NCI-H446 (cell line): ENCODE data around the gene DAPK1.
"Not testable (repeated sequence)": the region's sequence is repeated elsewhere in the genome, so short reads cannot be mapped to it uniquely, and the experiment has no call there.

Experiments
- DNase-seq, 2 experiments: peaks; one replicate each; lab custom pipeline; 2025; lab: John Stamatoyannopoulos, UW

The DAPK1 gene

DNA sequence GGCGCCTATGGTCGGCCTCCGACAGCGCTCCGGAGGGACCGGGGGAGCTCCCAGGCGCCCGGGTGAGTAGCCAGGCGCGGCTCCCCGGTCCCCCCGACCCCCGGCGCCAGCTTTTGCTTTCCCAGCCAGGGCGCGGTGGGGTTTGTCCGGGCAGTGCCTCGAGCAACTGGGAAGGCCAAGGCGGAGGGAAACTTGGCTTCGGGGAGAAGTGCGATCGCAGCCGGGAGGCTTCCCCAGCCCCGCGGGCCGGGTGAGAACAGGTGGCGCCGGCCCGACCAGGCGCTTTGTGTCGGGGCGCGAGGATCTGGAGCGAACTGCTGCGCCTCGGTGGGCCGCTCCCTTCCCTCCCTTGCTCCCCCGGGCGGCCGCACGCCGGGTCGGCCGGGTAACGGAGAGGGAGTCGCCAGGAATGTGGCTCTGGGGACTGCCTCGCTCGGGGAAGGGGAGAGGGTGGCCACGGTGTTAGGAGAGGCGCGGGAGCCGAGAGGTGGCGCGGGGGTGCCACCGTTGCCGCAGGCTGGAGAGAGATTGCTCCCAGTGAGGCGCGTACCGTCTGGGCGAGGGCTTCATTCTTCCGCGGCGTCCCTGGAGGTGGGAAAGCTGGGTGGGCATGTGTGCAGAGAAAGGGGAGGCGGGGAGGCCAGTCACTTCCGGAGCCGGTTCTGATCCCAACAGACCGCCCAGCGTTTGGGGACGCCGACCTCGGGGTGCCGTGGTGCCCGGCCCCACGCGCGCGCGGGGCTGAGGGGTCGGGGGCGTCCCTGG is 561 bp downstream of the DAPK1 start:
- no peak for DNase-seq

DNA sequence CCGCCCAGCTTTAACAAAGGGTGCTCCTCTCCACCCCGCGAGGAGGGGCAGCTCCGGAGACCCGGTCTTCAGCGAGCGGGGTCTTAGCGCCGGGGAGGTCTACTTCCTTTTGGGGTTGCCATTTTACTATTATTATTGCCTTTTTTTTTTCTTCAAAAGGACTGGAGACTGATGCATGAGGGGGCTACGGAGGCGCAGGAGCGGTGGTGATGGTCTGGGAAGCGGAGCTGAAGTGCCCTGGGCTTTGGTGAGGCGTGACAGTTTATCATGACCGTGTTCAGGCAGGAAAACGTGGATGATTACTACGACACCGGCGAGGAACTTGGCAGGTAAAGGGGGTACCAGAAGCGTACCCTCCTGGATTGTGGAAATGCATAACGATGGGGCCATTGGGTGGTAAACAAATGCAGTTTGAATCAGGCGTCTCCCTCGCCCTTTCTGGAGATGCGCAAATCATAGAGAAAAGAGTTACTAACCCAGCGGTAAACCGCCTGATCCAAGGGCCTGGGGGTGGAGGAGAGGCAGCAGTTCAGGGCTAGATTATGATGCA is 1.2 kb downstream of the DAPK1 start:
- no peak for DNase-seq

DNA sequence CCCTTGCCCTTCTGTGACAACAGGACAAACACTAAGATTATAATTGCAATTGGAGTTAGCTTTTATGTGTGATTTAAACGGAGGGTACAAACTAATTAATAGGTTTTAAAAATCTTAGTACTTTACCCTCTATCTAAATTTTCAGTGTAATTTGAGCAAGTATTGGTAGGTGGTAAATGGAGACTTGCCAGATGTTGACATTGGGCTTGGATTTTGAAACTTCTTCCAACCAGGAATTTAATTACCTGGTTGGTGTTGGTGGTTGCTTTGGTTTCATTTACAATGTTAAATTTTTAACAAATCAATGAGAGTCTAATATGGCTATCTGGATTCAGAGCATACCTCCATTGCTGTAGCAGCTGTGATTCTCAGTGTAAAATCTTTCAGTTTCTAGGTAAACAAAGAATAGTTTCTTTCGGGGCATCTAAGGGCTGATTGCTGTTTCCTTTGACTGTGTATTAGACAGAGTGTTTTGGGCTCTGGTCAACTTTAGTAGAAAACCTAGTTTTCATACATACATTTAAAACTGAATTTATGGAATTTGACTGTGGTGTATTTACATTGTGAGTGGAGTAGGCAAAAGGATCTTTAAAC is 1.9 kb downstream of the DAPK1 start:
- DNase-seq = no peak

DNA sequence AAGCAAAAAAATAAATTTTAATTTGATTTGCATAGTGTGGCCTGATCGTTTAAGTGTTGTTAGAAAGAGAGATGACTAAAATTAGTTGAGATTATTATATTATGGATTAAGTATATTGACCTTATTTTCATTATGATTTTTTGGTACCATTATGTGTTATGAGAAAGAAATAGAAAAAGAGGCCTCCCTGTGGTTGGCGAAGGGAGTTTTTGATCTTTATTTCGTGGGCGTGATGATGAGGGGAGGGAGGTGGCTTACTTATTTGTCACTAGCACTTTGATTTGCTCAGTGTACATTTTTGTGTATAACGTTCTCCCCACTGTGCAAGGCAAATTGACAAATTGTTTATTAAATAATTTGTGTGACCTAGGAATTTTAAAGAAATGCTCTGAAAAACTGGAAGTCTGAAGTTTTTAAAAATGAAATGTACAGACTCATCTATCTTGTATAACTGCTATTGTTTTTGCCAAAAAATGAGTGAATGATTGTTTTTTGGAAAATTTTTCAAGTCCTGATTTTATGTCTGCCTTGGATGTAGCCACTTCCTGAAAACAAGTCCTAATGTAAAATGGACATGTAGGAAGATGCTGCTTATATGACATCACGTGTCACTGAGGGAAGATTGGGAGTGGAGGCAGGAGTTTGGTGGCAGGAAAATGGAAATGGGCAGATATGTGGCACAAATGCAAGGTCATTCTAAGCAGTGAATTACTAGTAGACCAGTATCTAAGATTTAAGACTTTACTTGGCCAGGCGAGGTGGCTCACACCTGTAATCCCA is 3.0 kb downstream of the DAPK1 start:
- DNase-seq = no peak

DNA sequence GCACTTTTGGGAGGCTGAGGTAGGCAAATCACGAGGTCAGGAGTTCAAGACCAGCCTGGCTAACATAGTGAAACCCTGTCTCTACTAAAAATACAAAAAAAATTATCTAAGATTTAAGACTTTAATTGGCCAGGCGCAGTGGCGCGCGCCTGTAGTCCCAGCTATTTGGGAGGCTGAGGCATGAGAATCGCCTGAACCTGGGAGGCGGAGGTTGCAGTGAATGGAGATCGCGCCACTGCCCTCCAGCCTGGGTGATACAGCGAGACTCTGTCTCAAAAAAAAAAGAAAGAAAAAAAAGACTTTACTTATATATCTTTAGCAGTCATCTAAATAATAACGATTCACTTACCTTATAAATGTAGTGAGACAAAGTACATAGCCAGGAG is 3.6 kb downstream of the DAPK1 start:
- not testable (repeated sequence) for DNase-seq

DNA sequence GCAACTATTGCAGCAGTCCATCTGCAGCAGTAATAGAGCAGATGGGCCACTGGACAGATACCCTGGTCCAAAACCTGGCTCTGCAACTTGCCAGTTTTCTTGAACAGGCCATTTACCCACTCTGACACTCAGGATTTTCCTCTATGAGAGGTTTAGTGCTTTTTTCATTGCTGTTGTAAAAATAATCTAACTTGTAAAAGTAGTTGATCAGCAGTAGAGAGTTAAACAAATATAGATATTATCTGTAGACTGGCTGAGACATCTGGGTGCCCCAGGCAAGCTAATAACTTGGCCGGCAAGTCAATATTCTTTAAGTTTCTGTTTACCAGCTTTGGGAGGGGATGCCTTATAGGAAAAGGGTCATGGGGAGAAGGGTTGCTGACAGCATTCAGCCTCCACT is 4.1 kb downstream of the DAPK1 start:
- no peak for DNase-seq

DNA sequence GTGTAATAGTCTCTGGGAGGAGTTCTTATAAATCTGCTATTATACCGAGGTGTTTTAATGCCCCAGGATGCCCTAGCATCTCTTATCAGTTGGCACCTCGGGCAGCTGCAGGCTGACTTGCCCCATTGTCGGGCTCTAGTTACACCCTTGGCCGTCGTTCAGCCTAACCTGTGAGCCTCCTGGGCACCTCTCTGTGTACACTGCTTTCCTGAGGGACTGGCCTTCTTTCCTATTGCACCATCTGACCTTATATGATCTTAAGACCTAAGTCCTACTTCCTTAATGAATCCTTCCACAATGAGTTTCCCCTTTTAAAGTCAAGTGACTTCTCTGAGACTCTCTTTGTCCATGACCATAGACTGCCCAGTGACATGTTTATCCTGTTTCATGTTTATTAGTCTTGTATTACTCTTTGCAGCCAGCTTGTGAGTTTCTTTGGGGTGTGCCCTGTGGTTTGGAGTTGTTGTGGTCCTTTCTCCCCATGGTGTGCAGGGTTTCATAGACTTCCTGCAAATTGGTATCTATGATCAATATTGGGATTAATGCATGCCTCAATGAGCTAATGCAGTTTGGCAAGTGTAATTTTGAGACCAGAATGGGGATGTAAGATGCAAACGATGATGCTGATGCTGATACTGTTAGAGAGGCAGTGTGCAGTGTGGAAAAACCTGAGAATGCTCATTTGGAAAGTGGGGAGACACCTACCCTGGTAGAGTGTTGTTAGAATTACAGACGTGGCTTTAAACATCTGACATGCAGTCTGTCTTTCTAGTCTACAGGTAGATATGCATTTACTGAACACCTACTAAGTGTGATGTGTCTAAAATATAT is 4.9 kb downstream of the DAPK1 start:
- DNase-seq = no peak

DNA sequence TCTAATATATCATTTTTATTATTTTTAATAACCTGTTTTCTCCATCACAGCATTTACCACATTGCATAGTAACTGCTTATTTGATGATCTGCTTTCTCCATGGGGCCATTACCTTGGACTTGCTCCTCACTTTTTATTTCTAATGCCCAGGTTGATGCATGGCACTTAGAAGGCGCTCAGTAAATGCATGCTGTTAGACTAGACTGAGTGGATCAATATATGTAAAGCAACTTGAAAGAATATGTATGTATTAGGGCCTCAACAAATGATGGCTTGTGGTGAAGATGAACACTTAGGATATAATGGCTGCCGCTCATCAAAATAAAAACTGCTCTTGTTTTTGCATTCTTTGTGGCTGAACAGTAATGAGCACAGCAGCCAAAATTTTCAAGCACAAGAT is 5.8 kb downstream of the DAPK1 start:
- no peak for DNase-seq

DNA sequence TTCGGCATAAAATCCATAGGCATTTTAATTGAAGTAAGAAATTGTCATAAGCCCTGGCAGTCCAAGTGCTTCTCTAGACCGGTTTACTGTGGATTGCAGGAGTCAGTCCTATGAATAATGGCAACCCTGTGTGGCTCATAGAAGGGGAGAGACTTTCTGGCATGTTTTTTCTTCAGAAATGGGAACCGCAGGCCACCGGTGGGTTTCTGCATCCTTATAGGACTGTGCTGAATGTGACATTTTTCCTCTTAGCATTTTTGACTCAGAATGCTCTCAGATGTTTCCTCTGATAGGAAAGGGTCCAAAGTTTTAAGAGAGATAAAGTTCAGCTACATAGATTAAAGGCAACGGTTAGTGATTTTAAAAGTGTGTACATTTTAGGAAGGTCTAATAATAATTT is 6.3 kb downstream of the DAPK1 start:
- no peak for DNase-seq

DNA sequence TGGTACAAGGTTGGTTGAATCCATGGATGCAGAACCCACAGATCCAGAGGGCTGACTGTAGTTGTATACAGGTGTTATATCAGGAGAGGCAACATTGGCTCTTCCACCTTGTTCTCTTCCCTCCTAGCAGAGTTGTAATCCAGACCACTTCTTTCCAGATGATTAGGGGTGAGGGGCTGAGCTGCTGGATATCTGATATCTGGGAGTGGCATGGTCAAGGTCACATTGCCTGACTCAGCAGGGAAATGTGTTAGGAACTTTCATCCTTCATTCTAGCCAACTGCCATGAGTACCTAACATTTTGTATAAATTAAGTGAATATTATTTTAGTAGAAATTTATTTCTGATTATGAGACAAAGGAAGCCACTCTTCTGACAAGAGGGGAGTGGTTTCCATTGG is 7.3 kb downstream of the DAPK1 start:
- DNase-seq = no peak

DNA sequence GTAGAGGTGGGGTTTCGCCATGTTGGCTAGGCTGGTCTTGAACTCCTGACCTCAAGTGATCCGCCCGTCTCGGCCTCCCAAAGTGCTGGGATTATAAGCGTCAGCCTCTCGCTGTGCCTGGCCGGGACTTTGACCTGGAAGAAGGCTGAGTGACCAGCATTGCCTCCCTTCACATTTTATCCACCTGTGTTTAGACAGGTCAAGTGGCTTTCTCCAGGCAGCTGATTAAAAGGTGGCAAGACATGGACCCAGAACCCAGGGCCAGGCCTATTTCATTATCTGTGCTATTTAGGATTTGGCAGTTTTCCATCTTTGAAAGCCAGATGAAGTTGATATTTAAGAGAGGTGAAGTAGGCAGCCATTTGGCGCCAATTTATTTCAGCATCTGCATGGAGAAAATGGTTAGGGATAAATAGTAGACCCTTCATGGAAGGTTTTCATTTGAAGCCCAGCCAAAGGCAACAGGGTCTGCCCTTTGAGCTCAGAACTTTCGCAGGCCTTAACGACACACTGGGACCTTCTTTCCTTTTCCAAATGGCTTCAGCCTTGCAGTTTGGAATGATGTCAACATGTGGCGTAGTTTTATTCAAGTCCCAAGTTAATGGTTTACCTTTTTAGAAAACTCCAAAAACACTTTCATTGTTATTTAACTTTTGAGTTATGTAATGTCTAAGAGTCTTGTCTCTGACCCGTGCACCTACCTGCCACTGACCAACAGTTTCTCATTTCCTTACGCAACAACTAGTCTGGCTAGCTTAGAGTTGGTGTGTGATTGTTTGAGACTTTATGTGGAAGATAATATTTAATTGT is 8.4 kb downstream of the DAPK1 start:
- DNase-seq = no peak

DNA sequence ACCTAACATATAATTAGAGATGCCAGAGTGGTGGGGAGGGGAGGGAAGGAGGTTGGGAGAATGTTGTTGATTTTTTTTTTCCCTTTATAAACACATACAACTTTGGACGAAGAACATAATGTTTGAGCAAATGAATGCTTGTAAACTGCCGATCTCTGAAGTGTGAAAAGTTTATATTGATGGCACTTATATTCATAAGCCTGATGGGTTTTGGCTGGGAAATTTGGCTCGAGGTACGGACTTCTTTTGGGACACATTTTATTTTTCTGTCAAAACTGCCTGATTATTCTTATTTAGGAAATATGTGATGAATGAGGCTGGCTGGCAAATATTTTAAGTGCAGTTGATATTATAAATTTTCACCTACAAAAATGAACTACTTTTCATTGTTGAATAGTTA is 9.9 kb downstream of the DAPK1 start:
- no peak for DNase-seq

DNA sequence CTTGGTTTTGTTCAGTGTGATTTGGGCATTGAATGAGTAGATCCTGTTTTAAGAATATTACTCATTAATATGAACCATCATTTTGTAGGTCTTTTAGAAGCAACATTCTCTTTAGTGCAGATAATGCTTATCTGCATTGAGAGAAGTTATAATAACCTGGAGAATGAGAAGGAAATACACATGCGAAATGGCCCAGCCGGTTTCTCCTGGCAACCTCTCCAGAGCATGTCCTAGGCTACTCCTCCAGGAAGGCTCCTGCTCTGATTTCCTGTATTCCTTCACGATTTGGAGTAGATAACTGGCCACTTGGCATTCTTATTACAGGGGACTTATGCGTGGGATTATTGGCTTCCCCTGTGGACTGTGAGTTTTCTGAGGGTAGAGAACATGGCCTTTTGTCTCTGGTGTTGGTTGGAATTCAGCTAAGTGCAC is 12.6 kb downstream of the DAPK1 start:
- DNase-seq = no peak

DNA sequence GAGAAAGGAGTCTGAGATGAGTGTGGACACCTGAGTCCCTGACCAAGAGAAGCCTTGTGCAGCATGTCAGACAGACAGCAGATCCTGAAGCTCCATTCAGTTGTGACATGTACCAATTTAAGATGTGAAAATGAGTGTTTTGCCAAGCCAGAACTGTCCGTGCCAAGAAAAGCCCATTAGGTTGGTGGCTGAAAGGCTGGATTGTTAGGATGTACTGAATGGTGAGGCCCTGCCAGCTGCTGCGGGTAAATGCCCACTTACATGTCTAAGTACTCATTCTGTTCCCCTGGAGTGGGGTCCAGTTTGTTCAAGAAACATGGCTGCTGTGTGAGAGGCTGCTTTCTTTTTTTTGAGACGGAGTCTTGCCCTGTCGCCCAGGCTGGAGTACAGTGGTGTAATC is 14.6 kb downstream of the DAPK1 start:
- no peak for DNase-seq

DNA sequence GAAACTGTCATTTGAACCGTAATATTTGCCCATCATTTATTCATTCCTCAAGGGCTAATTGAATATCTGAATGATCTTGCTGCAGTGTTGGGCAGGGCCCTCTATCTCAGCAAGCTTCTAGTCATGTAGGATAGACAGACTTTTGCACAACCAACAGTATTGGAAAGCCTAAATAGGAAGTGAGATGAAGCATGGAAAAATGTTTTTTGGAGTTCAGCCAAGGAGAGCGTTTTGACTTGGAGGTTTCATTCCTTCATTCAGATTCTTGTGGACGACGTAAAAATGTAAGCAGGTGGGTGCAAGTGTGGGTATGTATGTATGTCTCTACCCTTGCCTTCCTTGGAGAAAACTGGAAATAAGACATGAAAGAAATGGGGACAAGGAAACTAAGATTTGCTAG is 15.5 kb downstream of the DAPK1 start:
- no peak for DNase-seq

DNA sequence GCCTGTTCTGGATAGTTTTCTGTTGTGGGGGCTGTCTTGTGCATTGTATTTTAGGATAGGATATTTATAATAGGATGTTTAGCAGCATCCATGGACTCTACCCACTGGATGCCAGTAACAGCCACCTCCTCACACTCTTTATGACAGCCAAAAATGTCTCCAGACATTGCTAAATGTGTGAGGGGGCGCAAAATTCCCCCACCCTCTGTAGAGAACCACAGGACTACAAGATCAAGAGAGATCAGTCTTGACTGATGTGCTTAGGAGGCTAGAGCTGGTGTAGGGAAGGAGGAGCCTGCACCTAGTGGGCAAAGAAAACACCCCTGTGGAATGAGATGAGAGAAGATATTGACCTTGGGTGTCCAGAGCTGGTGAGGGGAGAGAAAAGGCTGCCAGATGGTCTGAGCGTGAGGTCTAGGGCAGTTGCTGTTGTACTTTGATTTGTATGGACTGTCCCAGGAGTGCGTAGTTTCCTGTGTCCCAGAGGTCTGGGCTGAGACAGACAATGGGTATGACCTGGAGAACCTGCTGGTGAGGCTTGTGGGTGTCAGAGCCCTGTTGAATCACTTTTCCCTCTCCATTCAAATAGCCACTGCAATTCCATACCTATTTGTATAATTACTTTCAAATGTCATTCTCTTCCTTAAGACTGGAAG is 16.3 kb downstream of the DAPK1 start:
- no peak for DNase-seq

DNA sequence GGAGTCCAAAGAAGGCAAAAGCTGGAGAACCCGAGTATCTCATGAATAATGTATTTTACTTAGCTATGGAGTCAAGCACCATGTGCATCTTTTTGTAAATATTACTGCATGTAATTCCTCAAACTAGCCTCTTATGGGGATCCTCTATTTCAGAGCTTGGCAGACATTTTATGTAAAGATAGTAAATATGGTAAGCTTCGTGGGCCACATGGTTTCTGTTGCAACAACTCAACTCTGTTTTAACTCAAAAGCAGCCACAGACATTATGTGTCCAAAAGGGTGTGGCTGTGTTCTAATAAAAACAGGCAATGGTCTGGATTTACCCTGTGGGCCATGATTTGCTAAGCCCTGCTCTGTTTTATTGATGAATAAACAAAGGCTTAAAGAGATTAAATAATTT is 17.3 kb downstream of the DAPK1 start:
- DNase-seq = no peak

DNA sequence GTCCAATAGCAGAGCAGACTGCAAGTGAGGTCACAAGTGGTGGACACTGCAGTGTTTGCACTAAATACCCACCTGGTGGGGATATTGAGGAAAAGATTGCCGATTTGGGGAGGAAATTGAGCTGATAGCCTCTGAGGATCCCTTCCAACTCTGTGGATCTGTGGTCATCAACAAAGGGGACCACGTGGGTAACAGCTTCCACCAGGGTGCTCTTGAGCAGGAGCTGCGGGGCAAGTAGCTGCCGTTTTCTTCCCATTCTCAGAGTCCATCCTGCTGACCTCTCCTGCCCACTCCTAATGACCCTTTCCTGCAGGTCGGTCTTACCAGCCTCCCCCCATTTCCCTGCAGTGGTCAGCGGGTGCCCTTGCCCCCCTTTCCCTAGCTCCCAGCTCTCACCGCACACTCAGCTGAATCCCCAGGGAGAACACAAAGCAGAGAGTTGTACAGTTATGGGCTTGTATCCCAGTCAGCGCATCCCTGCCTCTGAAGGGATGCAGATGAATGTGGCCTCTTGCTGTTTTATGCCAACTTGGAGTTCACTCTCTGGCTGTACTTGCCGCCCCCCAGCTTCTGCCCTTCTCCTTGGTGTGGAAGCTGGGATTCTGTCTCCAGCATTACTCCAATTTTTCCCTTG is 18.0 kb downstream of the DAPK1 start:
- DNase-seq = no peak

DNA sequence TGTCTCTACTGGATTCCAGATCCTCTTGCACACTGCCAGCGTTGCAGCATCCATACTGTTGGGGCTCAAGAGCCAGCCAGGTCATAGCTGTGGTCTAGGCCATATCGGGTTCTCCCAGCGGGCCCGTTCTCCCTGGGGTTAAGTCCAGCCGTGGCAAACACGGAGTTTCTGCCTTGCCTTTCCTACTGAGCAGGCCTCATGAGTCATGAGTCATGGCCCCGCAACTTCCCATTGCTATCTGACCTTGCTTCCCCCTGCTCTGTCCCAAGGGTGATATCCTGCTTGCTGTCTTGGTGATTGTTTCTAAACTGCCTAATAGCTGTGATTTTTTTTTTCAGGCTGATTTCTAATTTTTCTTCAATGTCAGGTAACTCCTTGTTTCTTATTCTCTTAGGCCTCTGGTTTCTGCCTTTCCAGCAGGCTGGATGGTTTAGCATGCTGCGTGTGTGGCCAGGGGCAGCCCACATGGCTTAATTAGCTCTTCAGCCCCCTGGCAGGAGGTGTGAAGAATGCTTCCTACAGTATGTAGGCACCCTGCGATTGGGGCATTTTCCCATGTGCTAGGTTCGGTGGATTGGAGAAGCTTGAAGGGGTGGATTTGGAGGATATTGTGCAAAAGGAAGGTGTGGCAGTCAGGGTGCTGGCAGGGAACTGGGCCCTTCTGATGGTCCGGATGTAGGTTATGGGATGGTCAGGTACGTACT is 18.7 kb downstream of the DAPK1 start:
- DNase-seq = no peak

DNA sequence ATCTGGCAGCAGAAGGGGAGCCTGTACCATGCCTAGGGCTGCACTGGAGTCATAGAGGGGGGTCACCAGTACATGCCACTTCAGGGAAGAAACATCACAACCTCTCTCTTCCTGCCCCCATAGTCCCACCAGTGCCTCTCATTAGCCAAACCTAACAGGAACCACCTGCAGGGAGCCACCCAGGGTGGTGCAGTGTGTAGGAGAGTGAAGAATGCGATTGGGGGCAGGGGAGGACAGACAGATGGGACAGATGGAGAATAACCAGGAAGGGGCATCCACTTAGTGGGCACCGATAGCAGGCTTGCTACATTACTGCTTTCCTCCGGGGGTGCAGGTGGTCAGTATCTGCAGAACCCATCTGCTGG is 19.2 kb downstream of the DAPK1 start:
- DNase-seq = no peak
